Measurements from ENCODE around the gene ST3GAL5.

ST3GAL5 gene

DNA sequence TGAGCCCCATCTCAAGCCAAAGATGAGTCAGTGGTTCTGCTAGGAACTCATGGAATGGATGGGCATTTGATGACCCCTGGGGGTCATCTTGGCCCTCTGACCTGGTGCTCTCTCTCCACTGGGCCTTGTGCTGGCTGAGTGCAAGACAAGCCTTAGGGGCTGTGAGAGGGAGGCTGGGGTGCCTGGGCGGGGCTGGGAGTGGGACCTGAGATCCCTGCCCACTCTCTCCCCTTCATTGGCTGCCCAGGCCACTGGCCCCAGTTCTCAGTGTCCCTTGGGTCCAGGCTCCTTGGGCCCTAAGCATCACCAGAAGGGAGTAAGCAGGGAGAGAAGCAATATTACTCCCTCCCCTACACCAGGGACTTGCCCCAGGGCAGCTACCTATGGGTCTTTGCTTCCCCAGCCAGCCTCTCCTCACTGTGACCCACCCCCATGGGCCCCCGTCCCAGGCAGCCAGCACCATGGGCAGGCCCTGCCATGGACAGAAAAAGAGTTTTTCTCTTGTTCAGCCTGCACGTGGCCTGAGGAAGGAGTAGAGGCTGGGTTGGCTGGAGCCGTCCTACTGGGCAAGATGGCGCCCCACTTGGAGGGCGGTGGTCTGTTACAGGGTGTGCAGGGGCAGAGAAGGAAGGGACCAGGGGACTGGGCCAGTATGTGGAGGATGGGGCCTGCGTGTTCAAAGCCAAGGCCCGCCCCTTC lies 101.4 kb downstream of the ST3GAL5 start:
- no peak for DNase-seq
